ENCODE measurements around the gene GALNT18.

The GALNT18 gene

GRCh38 chr11:11522591-11522990 is 99.2 kb downstream of the GALNT18 start:
- H3K9ac ChIP-seq, result no peak overlapping the region
- no peak overlapping the region for H3K4me2 ChIP-seq
- H3K4me3 ChIP-seq (IDR thresholded peaks at IDR 0.05; ENCODE audit: insufficient read depth, low read depth, low read length), result no peak overlapping the region
- H2AFZ ChIP-seq (ENCODE audit: low read depth), result no peak overlapping the region
- peaks cover 6% of the 10 kb centered on the region; the same call in 1 of the 2 replicates for H3K79me2 ChIP-seq (ENCODE audit: insufficient read depth, low read depth)
- H3K36me3 ChIP-seq (ENCODE audit: insufficient read depth), result no peaks in the 10 kb centered on the region
- H4K20me1 ChIP-seq (ENCODE audit: insufficient read depth), result no peaks in the 10 kb centered on the region
- no peak overlapping the region for H3K27ac ChIP-seq
- H3K27me3 ChIP-seq (ENCODE audit: insufficient read depth, low read depth), result no peaks in the 10 kb centered on the region
- no peaks in the 10 kb centered on the region for H3K4me1 ChIP-seq (ENCODE audit: low read depth, poor library complexity, severe bottlenecking)
- no peak for TF ChIP-seq CTCF (conservative IDR thresholded peaks at IDR 0.05; ENCODE audit: low read depth, low read length)

- no peak overlapping the region for H3K27ac ChIP-seq
- H3K79me2 ChIP-seq (ENCODE audit: insufficient read depth, low read depth), result peaks cover 6% of the 10 kb centered on the region; the same call in 1 of the 2 replicates
- no peaks in the 10 kb centered on the region for H3K27me3 ChIP-seq (ENCODE audit: insufficient read depth, low read depth)
- no peak overlapping the region for H2AFZ ChIP-seq (ENCODE audit: low read depth)
- no peaks in the 10 kb centered on the region for H3K4me1 ChIP-seq (ENCODE audit: low read depth, poor library complexity, severe bottlenecking)
- no peaks in the 10 kb centered on the region for H3K36me3 ChIP-seq (ENCODE audit: insufficient read depth)
- TF ChIP-seq CTCF (conservative IDR thresholded peaks at IDR 0.05; ENCODE audit: low read depth, low read length), result no peak
- H3K4me3 ChIP-seq (IDR thresholded peaks at IDR 0.05; ENCODE audit: insufficient read depth, low read depth, low read length), result no peak overlapping the region
- no peak overlapping the region for H3K9ac ChIP-seq
- no peak overlapping the region for H3K4me2 ChIP-seq
- H4K20me1 ChIP-seq (ENCODE audit: insufficient read depth), result no peaks in the 10 kb centered on the region
Measured at GRCh38 chr11:11521306-11522002, 100.4 kb downstream of the GALNT18 start.

GRCh38 chr11:11520231-11521015 is 101.4 kb downstream of the GALNT18 start:
- no peak overlapping the region for H3K4me2 ChIP-seq
- no peaks in the 10 kb centered on the region for H3K36me3 ChIP-seq (ENCODE audit: insufficient read depth)
- H2AFZ ChIP-seq (ENCODE audit: low read depth), result no peak overlapping the region
- H3K27me3 ChIP-seq (ENCODE audit: insufficient read depth, low read depth), result no peaks in the 10 kb centered on the region
- no peak overlapping the region for H3K9ac ChIP-seq
- no peaks in the 10 kb centered on the region for H4K20me1 ChIP-seq (ENCODE audit: insufficient read depth)
- H3K27ac ChIP-seq, result no peak overlapping the region
- no peak for TF ChIP-seq CTCF (conservative IDR thresholded peaks at IDR 0.05; ENCODE audit: low read depth, low read length)
- H3K4me3 ChIP-seq (IDR thresholded peaks at IDR 0.05; ENCODE audit: insufficient read depth, low read depth, low read length), result no peak overlapping the region
- H3K4me1 ChIP-seq (ENCODE audit: low read depth, poor library complexity, severe bottlenecking), result no peaks in the 10 kb centered on the region
- H3K79me2 ChIP-seq (ENCODE audit: insufficient read depth, low read depth), result peaks cover 6% of the 10 kb centered on the region; the same call in 1 of the 2 replicates

GRCh38 chr11:11519184-11519583 is 102.6 kb downstream of the GALNT18 start:
- Histone ChIP-seq H3K4me3 (IDR thresholded peaks at IDR 0.05; ENCODE audit: insufficient read depth, low read depth, low read length) (no peak overlapping the region), H2AFZ (ENCODE audit: low read depth) (no peak overlapping the region), H4K20me1 (ENCODE audit: insufficient read depth) (no peaks in the 10 kb centered on the region), H3K4me1 (ENCODE audit: low read depth, poor library complexity, severe bottlenecking) (no peaks in the 10 kb centered on the region), H3K27me3 (ENCODE audit: insufficient read depth, low read depth) (no peaks in the 10 kb centered on the region), H3K79me2 (ENCODE audit: insufficient read depth, low read depth) (peaks cover 6% of the 10 kb centered on the region; the same call in 1 of the 2 replicates), H3K9ac (no peak overlapping the region), H3K4me2 (no peak overlapping the region), H3K27ac (no peak overlapping the region), H3K36me3 (ENCODE audit: insufficient read depth) (no peaks in the 10 kb centered on the region)
- TF ChIP-seq CTCF (conservative IDR thresholded peaks at IDR 0.05; ENCODE audit: low read depth, low read length), result no peak

Data from KMS-11 (cell line).